ENCODE results near the gene ALX3. TPM values are rescaled to one million over a fixed set of nuclear protein-coding genes. Genes with fewer than 3 reads are reported as not detected.

ALX3 gene
- total RNA-seq, 3 donors from 2014 or later (not counting 1 experiment from before 2014, with no cell fraction given) = not detected

DNA sequence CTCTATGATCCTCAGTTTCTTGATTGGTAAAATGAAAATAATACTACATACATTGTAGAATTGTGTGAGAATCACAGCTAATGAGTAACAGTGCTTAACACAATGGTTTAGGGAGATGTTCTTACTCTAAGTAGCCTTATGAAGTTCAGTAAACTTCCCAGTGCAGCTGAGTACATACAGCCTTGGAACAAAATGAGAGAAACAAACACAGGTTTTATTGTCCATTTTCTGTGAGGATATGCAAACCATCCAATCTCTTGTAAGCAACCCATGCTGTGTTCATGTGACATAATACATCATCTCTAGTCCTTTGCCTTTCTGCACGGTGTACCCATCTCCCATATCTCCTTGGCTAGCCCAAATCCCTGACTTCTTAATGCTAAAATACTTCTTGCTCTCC is 50.7 kb downstream of the ALX3 start:
- WGBS (ENCODE audit: insufficient coverage) = 92% methylated on average over 1 of the region's 1 CpG
- intact Hi-C loops (cut with micrococcal nuclease) = no loop called here
- peaks cover 66% of the 10 kb centered on the region for H3K36me3 Mint-ChIP-seq
- Histone ChIP-seq H3K9me3 (ENCODE audit: control insufficient read depth, insufficient read depth, low read length) (no peaks in the 10 kb centered on the region), H3K27ac (ENCODE audit: low read length) (no peak overlapping the region), H3K27me3 (ENCODE audit: control insufficient read depth, insufficient read depth, low read length) (no peaks in the 10 kb centered on the region), H3K36me3 (ENCODE audit: control insufficient read depth, insufficient read depth, low read length) (peaks cover 73% of the 10 kb centered on the region), H3K4me1 (ENCODE audit: control insufficient read depth, insufficient read depth, low read length) (no peaks in the 10 kb centered on the region), H3K4me3 (ENCODE audit: low read length) (no peak overlapping the region)
- H3K27ac Mint-ChIP-seq = no peak overlapping the region
- no peak for ATAC-seq
- no peaks in the 10 kb centered on the region for H3K9me3 Mint-ChIP-seq
- H3K4me1 Mint-ChIP-seq = no peaks in the 10 kb centered on the region
- TF ChIP-seq CTCF (IDR thresholded peaks at IDR 0.05) = no peak
- DNase-seq = no peak
- H3K27me3 Mint-ChIP-seq (ENCODE audit: low read depth in 2 of 2) = no peaks in the 10 kb centered on the region
- no peak overlapping the region for H3K4me3 Mint-ChIP-seq

- no peaks in the 10 kb centered on the region for H3K4me1 Mint-ChIP-seq
- H3K27ac ChIP-seq (ENCODE audit: low read length) = no peak overlapping the region
- no peaks in the 10 kb centered on the region for H3K4me1 ChIP-seq (ENCODE audit: control insufficient read depth, insufficient read depth, low read length)
- no peak for DNase-seq
- ATAC-seq = no peak
- no peaks in the 10 kb centered on the region for H3K27me3 Mint-ChIP-seq (ENCODE audit: low read depth in 2 of 2)
- peaks cover 69% of the 10 kb centered on the region for H3K36me3 Mint-ChIP-seq
- H3K27ac Mint-ChIP-seq = no peak overlapping the region
- H3K36me3 ChIP-seq (ENCODE audit: control insufficient read depth, insufficient read depth, low read length) = peaks cover 77% of the 10 kb centered on the region
- no peaks in the 10 kb centered on the region for H3K9me3 ChIP-seq (ENCODE audit: control insufficient read depth, insufficient read depth, low read length)
- intact Hi-C loops (cut with micrococcal nuclease) = no loop called here
- H3K4me3 ChIP-seq (ENCODE audit: low read length) = no peak overlapping the region
- H3K27me3 ChIP-seq (ENCODE audit: control insufficient read depth, insufficient read depth, low read length) = no peaks in the 10 kb centered on the region
- WGBS (ENCODE audit: insufficient coverage) = 96% methylated on average over 9 of the region's 9 CpGs
- no peak overlapping the region for H3K4me3 Mint-ChIP-seq
- no peak for TF ChIP-seq CTCF (IDR thresholded peaks at IDR 0.05)
- H3K9me3 Mint-ChIP-seq = no peaks in the 10 kb centered on the region
Measured at GRCh38 chr1:110018396-110018795, 52.1 kb downstream of the ALX3 start.

DNA sequence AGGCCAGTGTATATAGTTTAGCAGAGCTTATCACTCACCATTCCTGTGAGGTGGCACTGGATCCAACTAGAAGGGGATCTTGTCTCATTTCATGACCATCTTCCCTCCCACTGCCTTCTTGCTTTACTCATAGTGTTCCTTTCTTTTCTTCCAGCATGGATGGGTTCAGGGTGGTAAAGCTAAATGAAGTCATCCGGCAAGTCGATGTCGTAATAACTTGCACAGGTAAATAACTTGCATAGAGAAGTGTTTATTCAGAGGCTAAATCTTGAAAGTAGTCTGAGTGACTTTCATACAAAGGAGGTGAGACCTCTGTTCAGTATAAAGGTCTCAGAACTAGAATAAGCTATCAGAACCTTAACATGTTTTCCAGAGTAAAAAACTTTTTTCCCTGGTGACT is 52.7 kb downstream of the ALX3 start:
- intact Hi-C loops (cut with micrococcal nuclease) = no loop called here
- DNase-seq = no peak
- no peaks in the 10 kb centered on the region for H3K4me1 Mint-ChIP-seq
- Histone ChIP-seq H3K9me3 (ENCODE audit: control insufficient read depth, insufficient read depth, low read length) (no peaks in the 10 kb centered on the region), H3K27ac (ENCODE audit: low read length) (no peak overlapping the region), H3K4me1 (ENCODE audit: control insufficient read depth, insufficient read depth, low read length) (no peaks in the 10 kb centered on the region), H3K27me3 (ENCODE audit: control insufficient read depth, insufficient read depth, low read length) (no peaks in the 10 kb centered on the region), H3K4me3 (ENCODE audit: low read length) (no peak overlapping the region), H3K36me3 (ENCODE audit: control insufficient read depth, insufficient read depth, low read length) (peaks cover 81% of the 10 kb centered on the region)
- no peak for TF ChIP-seq CTCF (IDR thresholded peaks at IDR 0.05)
- 100% methylated on average over 3 of the region's 3 CpGs for WGBS (ENCODE audit: insufficient coverage)
- no peaks in the 10 kb centered on the region for H3K27me3 Mint-ChIP-seq (ENCODE audit: low read depth in 2 of 2)
- H3K4me3 Mint-ChIP-seq = no peak overlapping the region
- ATAC-seq = no peak
- peaks cover 66% of the 10 kb centered on the region for H3K36me3 Mint-ChIP-seq
- H3K27ac Mint-ChIP-seq = no peak overlapping the region
- H3K9me3 Mint-ChIP-seq = no peaks in the 10 kb centered on the region

DNA sequence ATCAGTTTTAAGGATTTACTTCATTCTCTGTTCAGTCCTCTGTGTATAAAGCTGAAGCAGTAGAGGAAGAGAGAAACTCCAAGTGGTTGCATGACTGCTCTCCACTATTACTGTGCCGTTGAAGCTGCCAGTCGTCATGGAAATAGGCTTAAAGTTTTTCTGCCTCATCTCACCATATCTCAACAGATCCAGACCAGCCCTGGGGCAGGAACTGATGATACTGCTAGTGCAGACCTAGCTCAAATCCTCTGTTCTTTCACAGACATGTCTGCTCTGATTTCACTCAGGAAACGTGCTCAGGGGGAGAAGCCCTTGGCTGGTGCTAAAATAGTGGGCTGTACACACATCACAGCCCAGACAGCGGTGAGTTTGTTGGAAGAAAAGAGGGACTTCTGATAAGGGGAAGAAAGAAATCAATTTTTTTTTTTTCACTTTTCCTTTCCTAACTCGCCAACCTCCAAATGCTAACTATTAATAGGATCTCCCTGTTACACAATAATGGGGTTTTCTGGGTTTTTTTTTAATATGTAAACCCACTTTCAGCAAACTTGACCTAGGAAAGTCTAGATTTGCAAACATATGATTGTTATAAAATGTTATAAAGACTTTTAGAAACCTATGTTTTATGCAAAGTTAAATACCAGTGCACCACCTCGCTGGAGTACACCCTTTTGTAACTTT is 58.2 kb downstream of the ALX3 start:
- Mint-ChIP-seq H3K4me3 (no peak overlapping the region), H3K4me1 (peaks cover 0 to 4% of the 10 kb centered on the region in 2 donors), H3K27me3 (ENCODE audit: low read depth in 2 of 2) (no peaks in the 10 kb centered on the region), H3K36me3 (peaks cover 57% of the 10 kb centered on the region), H3K9me3 (no peaks in the 10 kb centered on the region), H3K27ac (peak overlapping the region in 1 of 2 donors; percentile 61)
- ATAC-seq (peak in 2 of 3 donors; percentile 3 to 37), DNase-seq (no peak)
- Histone ChIP-seq H3K36me3 (ENCODE audit: control insufficient read depth, insufficient read depth, low read length) (peaks cover 64% of the 10 kb centered on the region), H3K4me3 (ENCODE audit: low read length) (no peak overlapping the region), H3K27ac (ENCODE audit: low read length) (peak overlapping the region; percentile 36), H3K27me3 (ENCODE audit: control insufficient read depth, insufficient read depth, low read length) (no peaks in the 10 kb centered on the region), H3K9me3 (ENCODE audit: control insufficient read depth, insufficient read depth, low read length) (no peaks in the 10 kb centered on the region), H3K4me1 (ENCODE audit: control insufficient read depth, insufficient read depth, low read length) (peaks cover 2% of the 10 kb centered on the region)
- intact Hi-C loops (cut with micrococcal nuclease) = no loop called here
- 57% methylated on average over 5 of the region's 6 CpGs for WGBS (ENCODE audit: insufficient coverage)
- TF ChIP-seq CTCF (IDR thresholded peaks at IDR 0.05) = no peak

All from natural killer cell (primary cell).